ENCODE results near the gene PHF10.

The PHF10 gene

DNA sequence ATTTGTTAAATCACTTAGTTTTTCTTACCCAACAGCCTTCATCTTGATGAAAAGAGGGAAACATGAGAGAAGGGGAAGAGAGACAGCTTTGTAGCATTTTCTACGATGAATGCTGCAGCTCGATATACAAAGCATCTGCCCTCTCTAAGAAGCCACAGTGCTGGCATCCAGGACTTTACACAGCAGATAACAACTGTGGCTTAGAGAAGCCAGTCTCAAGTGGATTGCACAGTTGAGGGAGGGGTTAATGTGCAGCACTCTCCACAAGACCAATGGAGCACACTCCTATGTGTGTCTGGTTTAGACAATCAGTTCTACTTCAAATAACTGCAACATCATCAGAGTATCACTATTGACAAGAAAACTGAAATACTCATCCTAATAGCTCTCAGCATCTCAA, 16.5 kb downstream of the PHF10 start:
- no peak overlapping the region for H3K27ac ChIP-seq
- H3K4me3 ChIP-seq (ENCODE audit: low read depth, low read length) = no peak overlapping the region
- H3K9ac ChIP-seq = no peak overlapping the region
- TF ChIP-seq, protein P1, sequence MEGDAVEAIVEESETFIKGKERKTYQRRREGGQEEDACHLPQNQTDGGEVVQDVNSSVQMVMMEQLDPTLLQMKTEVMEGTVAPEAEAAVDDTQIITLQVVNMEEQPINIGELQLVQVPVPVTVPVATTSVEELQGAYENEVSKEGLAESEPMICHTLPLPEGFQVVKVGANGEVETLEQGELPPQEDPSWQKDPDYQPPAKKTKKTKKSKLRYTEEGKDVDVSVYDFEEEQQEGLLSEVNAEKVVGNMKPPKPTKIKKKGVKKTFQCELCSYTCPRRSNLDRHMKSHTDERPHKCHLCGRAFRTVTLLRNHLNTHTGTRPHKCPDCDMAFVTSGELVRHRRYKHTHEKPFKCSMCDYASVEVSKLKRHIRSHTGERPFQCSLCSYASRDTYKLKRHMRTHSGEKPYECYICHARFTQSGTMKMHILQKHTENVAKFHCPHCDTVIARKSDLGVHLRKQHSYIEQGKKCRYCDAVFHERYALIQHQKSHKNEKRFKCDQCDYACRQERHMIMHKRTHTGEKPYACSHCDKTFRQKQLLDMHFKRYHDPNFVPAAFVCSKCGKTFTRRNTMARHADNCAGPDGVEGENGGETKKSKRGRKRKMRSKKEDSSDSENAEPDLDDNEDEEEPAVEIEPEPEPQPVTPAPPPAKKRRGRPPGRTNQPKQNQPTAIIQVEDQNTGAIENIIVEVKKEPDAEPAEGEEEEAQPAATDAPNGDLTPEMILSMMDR (IDR thresholded peaks at IDR 0.05) = no peak
- H3K79me2 ChIP-seq = peaks cover 2% of the 10 kb centered on the region
- no peak overlapping the region for H3K4me2 ChIP-seq (ENCODE audit: low read length)
- peaks cover 12% of the 10 kb centered on the region for H3K4me1 ChIP-seq
- H3K27me3 ChIP-seq (ENCODE audit: control insufficient read depth, insufficient read depth, low read length) = no peaks in the 10 kb centered on the region
- H2AFZ ChIP-seq = no peak overlapping the region
- no peaks in the 10 kb centered on the region for H3K9me3 ChIP-seq (ENCODE audit: control insufficient read depth, low read length)
- no peaks in the 10 kb centered on the region for H3K36me3 ChIP-seq (ENCODE audit: control insufficient read depth, insufficient read depth, low read length)

DNA sequence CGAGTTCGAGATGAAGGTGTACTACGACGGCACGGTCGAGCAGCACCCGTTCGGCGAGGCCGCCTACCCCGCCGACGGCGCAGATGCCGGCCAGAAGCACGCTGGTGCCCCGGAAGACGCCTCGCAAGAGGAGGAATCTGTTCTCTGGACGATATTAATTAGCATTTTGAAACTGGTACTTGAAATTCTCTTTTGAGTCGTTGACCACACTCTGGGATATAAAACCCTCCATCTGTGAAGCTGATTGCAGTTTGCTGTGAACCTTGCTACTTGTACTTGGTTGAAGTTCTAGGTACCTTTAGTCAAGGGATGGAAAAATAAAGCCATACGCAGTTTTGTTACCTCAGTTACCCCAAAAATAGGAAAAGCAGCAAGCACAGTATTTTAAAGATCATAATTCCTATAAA, 21.5 kb downstream of the PHF10 start:
- peaks cover 13% of the 10 kb centered on the region for H3K4me1 ChIP-seq
- H3K9ac ChIP-seq = peak overlapping the region; percentile 70
- TF ChIP-seq, protein P1 (IDR thresholded peaks at IDR 0.05) = no peak
- no peaks in the 10 kb centered on the region for H3K27me3 ChIP-seq (ENCODE audit: control insufficient read depth, insufficient read depth, low read length)
- H3K9me3 ChIP-seq (ENCODE audit: control insufficient read depth, low read length) = no peaks in the 10 kb centered on the region
- peak overlapping the region; percentile 89 for H2AFZ ChIP-seq
- H3K79me2 ChIP-seq = peaks cover 5% of the 10 kb centered on the region
- H3K4me3 ChIP-seq (ENCODE audit: low read depth, low read length) = peak overlapping the region; percentile 69
- peak overlapping the region; percentile 86 for H3K27ac ChIP-seq
- no peaks in the 10 kb centered on the region for H3K36me3 ChIP-seq (ENCODE audit: control insufficient read depth, insufficient read depth, low read length)
- peak overlapping the region; percentile 81 for H3K4me2 ChIP-seq (ENCODE audit: low read length)

DNA sequence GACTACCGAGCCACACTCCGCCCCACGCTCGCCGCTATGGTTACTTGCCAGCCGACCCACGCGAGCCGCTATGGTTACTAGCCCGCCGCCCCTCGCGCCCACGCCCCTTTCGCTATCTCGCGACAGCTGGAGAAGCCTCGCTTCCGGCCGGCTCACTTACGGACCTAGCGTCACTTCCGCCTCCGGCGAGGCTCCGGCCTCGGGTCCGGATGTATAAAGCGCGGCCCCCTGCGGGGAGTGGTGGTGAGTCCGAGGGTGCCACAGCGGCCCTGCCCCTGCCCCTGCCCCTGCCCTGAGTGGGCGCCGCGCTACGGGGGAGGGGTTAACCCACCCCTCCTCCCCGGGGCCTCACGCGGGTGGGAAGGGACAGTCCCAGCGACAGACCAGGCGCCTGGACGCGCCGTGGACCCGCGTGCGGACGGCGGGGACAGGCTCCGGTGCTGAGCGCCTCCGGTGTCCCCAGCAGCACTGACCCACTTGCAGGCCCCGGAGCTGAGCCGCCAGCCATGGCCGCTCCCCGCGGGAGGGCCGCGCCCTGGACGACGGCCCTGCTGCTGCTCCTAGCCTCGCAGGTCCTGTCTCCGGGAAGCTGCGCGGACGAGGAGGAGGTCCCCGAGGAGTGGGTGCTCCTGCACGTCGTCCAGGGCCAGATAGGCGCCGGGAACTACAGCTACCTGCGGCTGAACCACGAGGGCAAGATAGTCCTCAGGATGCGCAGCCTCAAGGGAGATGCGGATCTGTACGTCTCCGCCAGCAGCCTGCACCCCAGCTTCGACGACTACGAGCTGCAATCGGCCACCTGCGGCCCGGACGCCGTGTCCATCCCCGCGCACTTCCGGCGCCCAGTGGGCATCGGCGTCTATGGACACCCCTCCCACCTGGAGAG, 22.1 kb downstream of the PHF10 start, which contains the start of the genes C6orf120 and WDR27:
Gene C6orf120 (plus strand): TSS at position 173 of the 886 bp plus-strand sequence. CDS start 334 bp downstream, at position 507.
Gene WDR27 (minus strand): TSS at position 76 of the 886 bp plus-strand sequence. CDS start 13,024 bp downstream, outside the sequence.
- TF ChIP-seq, protein P1 (IDR thresholded peaks at IDR 0.05) = no peak
- Histone ChIP-seq H3K36me3 (ENCODE audit: control insufficient read depth, insufficient read depth, low read length) (no peaks in the 10 kb centered on the region), H3K9me3 (ENCODE audit: control insufficient read depth, low read length) (no peaks in the 10 kb centered on the region), H3K4me3 (ENCODE audit: low read depth, low read length) (peak within 1 kb of the TSS; percentile 69), H3K9ac (peak within 1 kb of the TSS; percentile 70), H3K27me3 (ENCODE audit: control insufficient read depth, insufficient read depth, low read length) (no peaks in the 10 kb centered on the region), H3K4me2 (ENCODE audit: low read length) (peak within 1 kb of the TSS; percentile 81), H3K27ac (peak within 1 kb of the TSS; percentile 86), H3K79me2 (peaks cover 5% of the 10 kb centered on the region), H2AFZ (peak within 1 kb of the TSS; percentile 89), H3K4me1 (peaks cover 13% of the 10 kb centered on the region)

DNA sequence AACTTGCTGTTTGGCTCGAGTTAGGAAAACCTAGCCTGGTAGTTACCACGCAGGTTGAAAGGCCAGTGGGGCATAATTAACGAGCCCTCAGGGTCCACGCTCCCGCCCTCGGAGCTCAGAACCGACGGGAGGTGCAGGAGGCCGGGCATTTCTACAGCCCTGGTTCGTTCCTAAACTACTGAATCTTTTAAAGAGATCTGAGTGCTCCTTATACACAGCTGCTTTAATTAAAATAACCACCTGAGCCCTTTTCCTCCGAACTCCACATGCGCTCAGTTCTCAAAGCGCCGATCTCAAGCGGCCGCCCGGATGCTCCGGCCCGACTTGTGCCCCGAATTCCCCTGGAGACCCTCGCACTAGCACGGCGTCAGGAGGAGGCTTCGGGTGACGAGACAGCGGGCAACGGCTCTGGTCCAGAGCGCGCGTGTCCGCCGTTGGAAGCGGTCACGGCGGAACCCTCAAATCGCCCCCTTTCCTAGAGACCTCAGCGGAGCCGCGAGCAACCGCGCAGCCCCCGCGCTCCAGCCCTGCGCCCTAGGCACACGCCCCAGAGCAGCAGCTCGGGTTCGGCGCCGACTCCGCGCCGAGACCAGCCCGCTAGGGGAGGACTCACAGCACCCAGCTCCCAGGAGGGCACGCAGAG, 22.9 kb downstream of the PHF10 start:
- TF ChIP-seq, protein P1 (IDR thresholded peaks at IDR 0.05) = no peak
- H2AFZ ChIP-seq = peak overlapping the region; percentile 89
- no peaks in the 10 kb centered on the region for H3K9me3 ChIP-seq (ENCODE audit: control insufficient read depth, low read length)
- no peaks in the 10 kb centered on the region for H3K36me3 ChIP-seq (ENCODE audit: control insufficient read depth, insufficient read depth, low read length)
- H3K4me3 ChIP-seq (ENCODE audit: low read depth, low read length) = peak overlapping the region; percentile 69
- H3K4me1 ChIP-seq = peaks cover 13% of the 10 kb centered on the region
- H3K27me3 ChIP-seq (ENCODE audit: control insufficient read depth, insufficient read depth, low read length) = no peaks in the 10 kb centered on the region
- H3K4me2 ChIP-seq (ENCODE audit: low read length) = peak overlapping the region; percentile 81
- H3K27ac ChIP-seq = peak overlapping the region; percentile 86
- peaks cover 5% of the 10 kb centered on the region for H3K79me2 ChIP-seq
- peak overlapping the region; percentile 70 for H3K9ac ChIP-seq

Data from parathyroid adenoma (tissue), 2 donors.